ENCODE measurements around the gene PDE9A. TPM values are rescaled to one million over a fixed set of nuclear protein-coding genes. Genes with fewer than 3 reads are reported as not detected.

Gene PDE9A
- total RNA-seq, 4 donors from 2014 or later: 29.2 to 68.4 (median 40.4) TPM

- peaks cover 46 to 100% (median 80%) of the 10 kb centered on the region in 4 donors for H3K36me3 ChIP-seq
- TF ChIP-seq CTCF (IDR thresholded peaks at IDR 0.05): no peak
- no peak for TF ChIP-seq POLR2A (IDR thresholded peaks at IDR 0.05; ENCODE audit: low read depth)
- TF ChIP-seq POLR2AphosphoS5 (IDR thresholded peaks at IDR 0.05): no peak
- no peak for TF ChIP-seq EP300 (IDR thresholded peaks at IDR 0.05)
- H3K27me3 ChIP-seq: no peaks in the 10 kb centered on the region
- H3K4me3 ChIP-seq: no peak overlapping the region
- no peaks in the 10 kb centered on the region for H3K9me3 ChIP-seq
- 83% methylated on average over 21 of the region's 27 CpGs for WGBS
- H3K27ac ChIP-seq (replicated peaks in 1 of 4): no peak overlapping the region
- no peak for DNase-seq (ENCODE audit: extremely low spot score)
- intact Hi-C loops (cut with DNase I): no loop called here
- no peaks in the 10 kb centered on the region for H3K4me1 ChIP-seq
Observed at GRCh38 chr21:42766739-42767560, 113.5 kb downstream of the PDE9A start.

- no peak overlapping the region for H3K4me3 ChIP-seq
- H3K9me3 ChIP-seq: no peaks in the 10 kb centered on the region
- intact Hi-C loops (cut with DNase I): no loop called here
- no peaks in the 10 kb centered on the region for H3K4me1 ChIP-seq
- H3K27me3 ChIP-seq: no peaks in the 10 kb centered on the region
- H3K27ac ChIP-seq (replicated peaks in 1 of 4): no peak overlapping the region
- H3K36me3 ChIP-seq: peaks cover 41 to 100% (median 78%) of the 10 kb centered on the region in 4 donors
- TF ChIP-seq EP300 (IDR thresholded peaks at IDR 0.05) (no peak), CTCF (IDR thresholded peaks at IDR 0.05) (no peak), POLR2AphosphoS5 (IDR thresholded peaks at IDR 0.05) (no peak), POLR2A (IDR thresholded peaks at IDR 0.05; ENCODE audit: low read depth) (no peak)
- DNase-seq (ENCODE audit: extremely low spot score): no peak
- WGBS: 100% methylated on average over 4 of the region's 8 CpGs
Observed at GRCh38 chr21:42767561-42767835, 114.1 kb downstream of the PDE9A start.

- no peak overlapping the region for H3K4me3 ChIP-seq
- H3K9me3 ChIP-seq: no peaks in the 10 kb centered on the region
- H3K36me3 ChIP-seq: peaks cover 41 to 100% (median 77%) of the 10 kb centered on the region in 4 donors
- no peaks in the 10 kb centered on the region for H3K4me1 ChIP-seq
- intact Hi-C loops (cut with DNase I): no loop called here
- H3K27me3 ChIP-seq: no peaks in the 10 kb centered on the region
- no peak for TF ChIP-seq POLR2AphosphoS5 (IDR thresholded peaks at IDR 0.05)
- no peak for TF ChIP-seq CTCF (IDR thresholded peaks at IDR 0.05)
- TF ChIP-seq EP300 (IDR thresholded peaks at IDR 0.05): no peak
- no peak for TF ChIP-seq POLR2A (IDR thresholded peaks at IDR 0.05; ENCODE audit: low read depth)
- no peak overlapping the region for H3K27ac ChIP-seq (replicated peaks in 1 of 4)
- 89% methylated on average over 21 of the region's 21 CpGs for WGBS
- no peak for DNase-seq (ENCODE audit: extremely low spot score)
Observed at GRCh38 chr21:42768324-42769121, 115.1 kb downstream of the PDE9A start.

- TF ChIP-seq EP300 (IDR thresholded peaks at IDR 0.05) (no peak), POLR2AphosphoS5 (IDR thresholded peaks at IDR 0.05) (no peak), CTCF (IDR thresholded peaks at IDR 0.05) (no peak)
- Histone ChIP-seq H3K4me1 (no peaks in the 10 kb centered on the region), H3K27me3 (no peaks in the 10 kb centered on the region), H3K4me3 (no peak overlapping the region), H3K36me3 (peaks cover 36 to 100% (median 73%) of the 10 kb centered on the region in 4 donors), H3K27ac (replicated peaks in 1 of 4) (no peak overlapping the region), H3K9me3 (no peaks in the 10 kb centered on the region)
- DNase-seq (ENCODE audit: extremely low spot score): no peak
- intact Hi-C loops (cut with DNase I): no loop called here
- 77% methylated on average over 8 of the region's 9 CpGs for WGBS
Observed at GRCh38 chr21:42769183-42769819, 115.9 kb downstream of the PDE9A start.

Measured in esophagus muscularis mucosa (tissue), 4 donors.